Neural cell (in vitro differentiated cells): Measurements from ENCODE around the gene MGAT5B. TPM values are rescaled to one million over a fixed set of nuclear protein-coding genes. Genes with fewer than 3 reads are reported as not detected.
"Not testable (repeated sequence)": the region's sequence is repeated elsewhere in the genome, so short reads cannot be mapped to it uniquely, and the experiment has no call there.

ENCODE experiments used
- H2AFZ ChIP-seq: fragments of 200-600, 300-800 bp; sonication (generic), shearing (Covaris generic); 2 replicates; pipeline ENCODE4 v1.6.0; 2014; ENCODE audit warnings: low read depth, mild to moderate bottlenecking, antibody characterized with exemption, low read length, moderate library complexity
- H3F3A ChIP-seq: fragments of 200-600 bp; shearing (Covaris generic); 2 replicates; pipeline ENCODE4 v1.6.1; 2016; ENCODE audit warnings: mild to moderate bottlenecking, moderate library complexity, mixed read lengths, antibody characterized with exemption, low read length; ENCODE audit not compliant: insufficient read depth, poor library complexity, severe bottlenecking
- H3K27ac ChIP-seq: fragments of 200-600, 300-800 bp; sonication (generic), shearing (Covaris generic); 2 replicates; pipeline ENCODE4 v1.5.1; 2014; ENCODE audit warnings: mild to moderate bottlenecking, low read length, moderate library complexity
- H3K27me3 ChIP-seq: fragments of 300-800, 200-600 bp; sonication (generic), shearing (Covaris generic); 2 replicates; pipeline ENCODE4 v1.6.0; 2014; ENCODE audit warnings: mild to moderate bottlenecking, low read depth, low read length, moderate library complexity; ENCODE audit not compliant: insufficient read depth
- H3K36me3 ChIP-seq: fragments of 300-800, 200-600 bp; sonication (generic), shearing (Covaris generic); 2 replicates; pipeline ENCODE4 v1.5.1; 2014; ENCODE audit warnings: mild to moderate bottlenecking, antibody characterized with exemption, low read length, moderate library complexity; ENCODE audit not compliant: insufficient read depth
- H3K4me2 ChIP-seq: fragments of 300-800, 200-600 bp; sonication (generic), shearing (Covaris generic); 2 replicates; pipeline ENCODE4 v1.6.0; 2014; ENCODE audit warnings: mild to moderate bottlenecking, low read length
- H3K4me3 ChIP-seq: fragments of 300-800, 200-600 bp; sonication (generic), shearing (Covaris generic); 2 replicates; pipeline ENCODE4 v1.5.1; 2014; ENCODE audit warnings: mild to moderate bottlenecking, low read length, moderate library complexity
- H3K79me2 ChIP-seq: fragments of 200-600 bp; shearing (Covaris generic); replicated peaks from 2 replicates; pipeline ENCODE4 v1.6.0; 2014; ENCODE audit warnings: mild to moderate bottlenecking, low read length, moderate library complexity; ENCODE audit not compliant: insufficient read depth
- H3K9ac ChIP-seq: fragments of 300-800, 200-600 bp; sonication (generic), shearing (Covaris generic); 2 replicates; pipeline ENCODE4 v1.6.1; 2016; ENCODE audit warnings: mild to moderate bottlenecking, low read length, mixed read lengths
- H3K9me2 ChIP-seq: fragments of 200-600 bp; shearing (Covaris generic); 2 replicates; pipeline ENCODE4 v1.6.1; 2016; ENCODE audit warnings: mild to moderate bottlenecking, low read length, mixed read lengths; ENCODE audit not compliant: insufficient read depth
- H3K9me3 ChIP-seq: fragments of 200-600, 300-800 bp; sonication (generic), shearing (Covaris generic); 2 replicates; pipeline ENCODE4 v1.6.1; 2016; ENCODE audit warnings: mild to moderate bottlenecking, mixed run types, low read length, moderate library complexity, mixed read lengths
- H4K20me1 ChIP-seq: fragments of 200-600 bp; shearing (Covaris generic); 2 replicates; pipeline ENCODE4 v1.6.1; 2016; ENCODE audit warnings: mild to moderate bottlenecking, mixed run types; ENCODE audit not compliant: insufficient read depth
- EP300 ChIP-seq: fragments of 450-650 bp; conservative IDR thresholded peaks from 2 replicates; pipeline ENCODE4 v1.6.1; 2014; ENCODE audit warnings: antibody characterized with exemption, mild to moderate bottlenecking, moderate library complexity; ENCODE audit not compliant: poor library complexity, severe bottlenecking
- EZH2 ChIP-seq: fragments of 200-600, 300-800 bp; shearing (Covaris generic), sonication (generic); IDR thresholded peaks from 2 replicates; pipeline ENCODE4 v1.6.1; 2014; ENCODE audit warnings: antibody characterized with exemption, low read length, borderline replicate concordance, mild to moderate bottlenecking; ENCODE audit not compliant: insufficient read depth, poor library complexity, severe bottlenecking
- MXI1 ChIP-seq: fragments of 450-650 bp; conservative IDR thresholded peaks from 2 replicates; pipeline ENCODE4 v1.6.1; 2014; ENCODE audit warnings: antibody characterized with exemption, mild to moderate bottlenecking; ENCODE audit not compliant: poor library complexity, severe bottlenecking
- POLR2AphosphoS5 ChIP-seq: IDR thresholded peaks from 2 replicates; pipeline ENCODE4 v1.6.1; 2012
- RAD21 ChIP-seq: fragments of 450-650 bp; conservative IDR thresholded peaks from 2 replicates; pipeline ENCODE4 v1.6.1; 2014; ENCODE audit warnings: antibody characterized with exemption, mild to moderate bottlenecking, moderate library complexity
- REST ChIP-seq: IDR thresholded peaks from 2 replicates; pipeline ENCODE4 v1.6.1; 2012; ENCODE audit warnings: borderline replicate concordance
- SMC3 ChIP-seq: fragments of 450-650 bp; conservative IDR thresholded peaks from 2 replicates; pipeline ENCODE4 v1.6.1; 2014; ENCODE audit warnings: antibody characterized with exemption, mild to moderate bottlenecking, moderate library complexity; ENCODE audit not compliant: poor library complexity
- TAF1 ChIP-seq: IDR thresholded peaks from 2 replicates; pipeline ENCODE4 v1.6.1; 2012; ENCODE audit warnings: low read depth
- polyA plus RNA-seq: library from polyadenylated mRNA; depleted of rRNA; stranded (reverse); fragments of >200 nt; gene quantifications from 2 replicates; pipeline ENCODE4 v1.2.3, GENCODE V29; 2014
- TF ChIP-seq, protein P1 (sequence below): fragments of 450-650 bp; IDR thresholded peaks from 2 replicates; pipeline ENCODE4 v1.5.1; 2014; ENCODE audit warnings: antibody characterized with exemption, mild to moderate bottlenecking, moderate library complexity; ENCODE audit not compliant: poor library complexity, severe bottlenecking

MGAT5B gene
- polyA plus RNA-seq, 1 donor from 2014 or later = 8.8 TPM

DNA sequence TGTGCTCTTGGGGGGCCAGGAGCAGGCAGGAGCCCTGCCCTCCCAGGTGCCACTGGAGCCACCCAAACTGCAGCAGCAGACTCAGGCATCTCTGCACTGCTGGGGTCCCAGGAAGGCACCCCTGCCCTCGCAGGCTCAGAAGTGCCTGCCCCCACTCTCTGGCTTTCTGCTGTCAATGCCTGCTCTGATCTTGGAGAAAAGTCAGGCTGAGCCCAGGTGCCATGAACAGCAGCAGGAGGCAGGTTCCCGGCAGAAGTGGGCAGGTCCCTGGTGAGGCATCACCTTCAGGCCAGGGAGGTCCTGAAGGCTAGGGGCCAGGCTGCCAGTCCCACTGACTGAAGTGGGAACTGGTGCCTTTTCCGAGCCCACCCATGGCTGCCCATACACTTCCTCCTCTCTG is 106.5 kb downstream of the MGAT5B start:
- Histone ChIP-seq H3K9ac (no peak overlapping the region), H3K36me3 (no peaks in the 10 kb centered on the region), H3K27ac (no peak overlapping the region), H3K9me3 (no peaks in the 10 kb centered on the region), H3K79me2 (no peaks in the 10 kb centered on the region), H2AFZ (no peak overlapping the region), H3K9me2 (no peaks in the 10 kb centered on the region), H3K27me3 (no peaks in the 10 kb centered on the region), H4K20me1 (no peaks in the 10 kb centered on the region), H3K4me3 (no peak overlapping the region), H3K4me2 (no peak overlapping the region), H3F3A (no peaks in the 10 kb centered on the region)
- TF ChIP-seq MXI1 = no peak
- TF ChIP-seq REST = no peak
- no peak for TF ChIP-seq SMC3
- TF ChIP-seq EZH2 = no peak
- TF ChIP-seq, protein P1, sequence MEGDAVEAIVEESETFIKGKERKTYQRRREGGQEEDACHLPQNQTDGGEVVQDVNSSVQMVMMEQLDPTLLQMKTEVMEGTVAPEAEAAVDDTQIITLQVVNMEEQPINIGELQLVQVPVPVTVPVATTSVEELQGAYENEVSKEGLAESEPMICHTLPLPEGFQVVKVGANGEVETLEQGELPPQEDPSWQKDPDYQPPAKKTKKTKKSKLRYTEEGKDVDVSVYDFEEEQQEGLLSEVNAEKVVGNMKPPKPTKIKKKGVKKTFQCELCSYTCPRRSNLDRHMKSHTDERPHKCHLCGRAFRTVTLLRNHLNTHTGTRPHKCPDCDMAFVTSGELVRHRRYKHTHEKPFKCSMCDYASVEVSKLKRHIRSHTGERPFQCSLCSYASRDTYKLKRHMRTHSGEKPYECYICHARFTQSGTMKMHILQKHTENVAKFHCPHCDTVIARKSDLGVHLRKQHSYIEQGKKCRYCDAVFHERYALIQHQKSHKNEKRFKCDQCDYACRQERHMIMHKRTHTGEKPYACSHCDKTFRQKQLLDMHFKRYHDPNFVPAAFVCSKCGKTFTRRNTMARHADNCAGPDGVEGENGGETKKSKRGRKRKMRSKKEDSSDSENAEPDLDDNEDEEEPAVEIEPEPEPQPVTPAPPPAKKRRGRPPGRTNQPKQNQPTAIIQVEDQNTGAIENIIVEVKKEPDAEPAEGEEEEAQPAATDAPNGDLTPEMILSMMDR = no peak
- TF ChIP-seq POLR2AphosphoS5 = no peak
- TF ChIP-seq RAD21 = no peak
- no peak for TF ChIP-seq TAF1
- TF ChIP-seq EP300 = no peak

DNA sequence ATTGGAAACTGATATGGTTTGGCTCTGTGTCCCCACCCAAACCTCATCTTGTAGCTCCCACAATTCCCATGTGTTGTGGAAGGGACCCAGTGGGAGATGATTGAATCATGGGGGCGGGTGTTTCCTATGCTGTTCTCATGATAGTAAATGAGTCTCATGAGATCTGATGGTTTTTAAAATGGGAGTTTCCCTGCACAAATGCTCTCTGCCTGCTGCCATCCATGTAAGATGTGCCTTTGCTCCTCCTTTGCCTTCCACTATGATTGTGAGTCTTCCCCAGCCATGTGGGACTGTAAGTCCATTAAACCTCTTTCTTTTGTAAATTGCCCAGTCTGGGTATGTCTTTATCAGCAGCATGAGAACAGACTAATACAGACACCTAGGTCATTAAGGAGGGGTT is 109.8 kb downstream of the MGAT5B start:
- not testable (repeated sequence) for H3F3A ChIP-seq, H3K9ac ChIP-seq, H3K27ac ChIP-seq, H4K20me1 ChIP-seq, H3K9me2 ChIP-seq, H3K27me3 ChIP-seq, H2AFZ ChIP-seq, H3K4me3 ChIP-seq, H3K9me3 ChIP-seq, H3K36me3 ChIP-seq, H3K79me2 ChIP-seq, H3K4me2 ChIP-seq
